ENCODE data around the gene CALHM2. TPM values are rescaled to one million over a fixed set of nuclear protein-coding genes. Genes with fewer than 3 reads are reported as not detected.

CALHM2 gene
- total RNA-seq, 1 experiment from 2014 or later: 1.9 TPM

DNA sequence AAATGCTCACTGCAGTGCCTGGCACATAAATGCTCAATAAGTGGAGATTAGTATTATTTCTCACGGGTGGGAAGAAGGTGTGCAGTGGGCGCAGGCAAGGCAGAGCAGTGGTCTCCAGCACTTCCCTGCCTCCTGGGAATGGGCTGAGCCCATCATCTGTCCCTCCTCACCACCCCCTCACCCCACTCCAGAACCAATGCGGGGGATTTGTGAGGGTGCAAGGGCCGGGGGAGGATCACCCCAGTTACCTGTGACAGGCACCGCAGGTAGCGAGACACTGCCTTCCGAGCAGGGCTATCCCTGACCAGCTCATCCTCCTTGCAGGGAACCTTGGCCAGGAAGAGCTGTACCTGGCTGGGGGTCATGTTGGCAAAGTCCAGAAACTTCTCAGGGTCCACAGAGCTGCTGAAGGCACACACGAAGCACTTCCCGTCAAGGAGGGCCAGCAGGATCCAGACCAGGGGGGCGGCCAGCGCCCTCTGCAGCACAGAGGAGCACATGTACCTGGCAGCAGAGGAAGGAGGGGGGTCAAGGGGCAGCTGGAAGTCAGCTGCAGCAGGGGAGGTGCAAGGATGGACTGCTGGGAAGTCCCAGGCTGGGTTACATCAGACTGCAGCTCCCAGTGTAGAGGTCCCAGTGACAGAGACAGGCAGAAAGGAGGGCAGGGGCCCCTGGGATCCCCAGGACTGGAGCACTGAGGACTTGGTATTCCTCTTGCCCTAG is 24.0 kb upstream of the CALHM2 start:
- H3K9me3 Mint-ChIP-seq: no peaks in the 10 kb centered on the region
- ChIA-PET CTCF (interaction anchor here (0.5 to 3.1 kb wide), 24 partner anchors 9 to 1157 kb away, joined by 3 to 49 read pairs (median 4); partner anchors contain the start of genes CALHM1, CALHM2 and NEURL1), POLR2A (interaction anchor here (0.8 to 1.1 kb wide), 2 partner anchors 18 to 24 kb away, joined by 3 to 4 read pairs; partner anchors contain the start of gene CALHM2)
- H3K36me3 Mint-ChIP-seq: no peaks in the 10 kb centered on the region
- H3K27ac Mint-ChIP-seq: no peak overlapping the region
- peaks cover 13% of the 10 kb centered on the region for H3K4me1 Mint-ChIP-seq
- ATAC-seq (peak; percentile 93), DNase-seq (ENCODE audit: low spot score) (peak; percentile 73)
- H3K4me3 Mint-ChIP-seq: no peak overlapping the region
- H3K27me3 Mint-ChIP-seq (ENCODE audit: low read depth): no peaks in the 10 kb centered on the region
- TF ChIP-seq, protein P1, sequence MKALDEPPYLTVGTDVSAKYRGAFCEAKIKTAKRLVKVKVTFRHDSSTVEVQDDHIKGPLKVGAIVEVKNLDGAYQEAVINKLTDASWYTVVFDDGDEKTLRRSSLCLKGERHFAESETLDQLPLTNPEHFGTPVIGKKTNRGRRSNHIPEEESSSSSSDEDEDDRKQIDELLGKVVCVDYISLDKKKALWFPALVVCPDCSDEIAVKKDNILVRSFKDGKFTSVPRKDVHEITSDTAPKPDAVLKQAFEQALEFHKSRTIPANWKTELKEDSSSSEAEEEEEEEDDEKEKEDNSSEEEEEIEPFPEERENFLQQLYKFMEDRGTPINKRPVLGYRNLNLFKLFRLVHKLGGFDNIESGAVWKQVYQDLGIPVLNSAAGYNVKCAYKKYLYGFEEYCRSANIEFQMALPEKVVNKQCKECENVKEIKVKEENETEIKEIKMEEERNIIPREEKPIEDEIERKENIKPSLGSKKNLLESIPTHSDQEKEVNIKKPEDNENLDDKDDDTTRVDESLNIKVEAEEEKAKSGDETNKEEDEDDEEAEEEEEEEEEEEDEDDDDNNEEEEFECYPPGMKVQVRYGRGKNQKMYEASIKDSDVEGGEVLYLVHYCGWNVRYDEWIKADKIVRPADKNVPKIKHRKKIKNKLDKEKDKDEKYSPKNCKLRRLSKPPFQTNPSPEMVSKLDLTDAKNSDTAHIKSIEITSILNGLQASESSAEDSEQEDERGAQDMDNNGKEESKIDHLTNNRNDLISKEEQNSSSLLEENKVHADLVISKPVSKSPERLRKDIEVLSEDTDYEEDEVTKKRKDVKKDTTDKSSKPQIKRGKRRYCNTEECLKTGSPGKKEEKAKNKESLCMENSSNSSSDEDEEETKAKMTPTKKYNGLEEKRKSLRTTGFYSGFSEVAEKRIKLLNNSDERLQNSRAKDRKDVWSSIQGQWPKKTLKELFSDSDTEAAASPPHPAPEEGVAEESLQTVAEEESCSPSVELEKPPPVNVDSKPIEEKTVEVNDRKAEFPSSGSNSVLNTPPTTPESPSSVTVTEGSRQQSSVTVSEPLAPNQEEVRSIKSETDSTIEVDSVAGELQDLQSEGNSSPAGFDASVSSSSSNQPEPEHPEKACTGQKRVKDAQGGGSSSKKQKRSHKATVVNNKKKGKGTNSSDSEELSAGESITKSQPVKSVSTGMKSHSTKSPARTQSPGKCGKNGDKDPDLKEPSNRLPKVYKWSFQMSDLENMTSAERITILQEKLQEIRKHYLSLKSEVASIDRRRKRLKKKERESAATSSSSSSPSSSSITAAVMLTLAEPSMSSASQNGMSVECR (CRISPR knock-in tag; IDR thresholded peaks at IDR 0.05; ENCODE audit: borderline replicate concordance): no peak
- TF ChIP-seq TEAD4 (CRISPR knock-in tag; IDR thresholded peaks at IDR 0.05) (no peak), GABPB1 (CRISPR knock-in tag; IDR thresholded peaks at IDR 0.05) (peak; percentile 78), ZBTB21 (CRISPR knock-in tag; IDR thresholded peaks at IDR 0.05; ENCODE audit: borderline replicate concordance) (peak; percentile 29; the same call in 1 of the 2 replicates), SMAD3 (CRISPR knock-in tag; IDR thresholded peaks at IDR 0.05; ENCODE audit: borderline replicate concordance) (no peak), ZNF423 (CRISPR knock-in tag; IDR thresholded peaks at IDR 0.05) (peak; percentile 78), GRHL2 (CRISPR knock-in tag; IDR thresholded peaks at IDR 0.05; ENCODE audit: insufficient replicate concordance, severe bottlenecking) (no peak), MYBL2 (CRISPR knock-in tag; IDR thresholded peaks at IDR 0.05) (no peak), RELA (CRISPR knock-in tag; IDR thresholded peaks at IDR 0.05; ENCODE audit: borderline replicate concordance) (no peak), JUN (CRISPR knock-in tag; IDR thresholded peaks at IDR 0.05) (no peak)
- TF ChIP-seq, protein P2, sequence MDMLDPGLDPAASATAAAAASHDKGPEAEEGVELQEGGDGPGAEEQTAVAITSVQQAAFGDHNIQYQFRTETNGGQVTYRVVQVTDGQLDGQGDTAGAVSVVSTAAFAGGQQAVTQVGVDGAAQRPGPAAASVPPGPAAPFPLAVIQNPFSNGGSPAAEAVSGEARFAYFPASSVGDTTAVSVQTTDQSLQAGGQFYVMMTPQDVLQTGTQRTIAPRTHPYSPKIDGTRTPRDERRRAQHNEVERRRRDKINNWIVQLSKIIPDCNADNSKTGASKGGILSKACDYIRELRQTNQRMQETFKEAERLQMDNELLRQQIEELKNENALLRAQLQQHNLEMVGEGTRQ (CRISPR knock-in tag; IDR thresholded peaks at IDR 0.05): 0 out of 2 replicates have a peak, but pooled peaks have one; percentile 25
- TF ChIP-seq, protein P3, sequence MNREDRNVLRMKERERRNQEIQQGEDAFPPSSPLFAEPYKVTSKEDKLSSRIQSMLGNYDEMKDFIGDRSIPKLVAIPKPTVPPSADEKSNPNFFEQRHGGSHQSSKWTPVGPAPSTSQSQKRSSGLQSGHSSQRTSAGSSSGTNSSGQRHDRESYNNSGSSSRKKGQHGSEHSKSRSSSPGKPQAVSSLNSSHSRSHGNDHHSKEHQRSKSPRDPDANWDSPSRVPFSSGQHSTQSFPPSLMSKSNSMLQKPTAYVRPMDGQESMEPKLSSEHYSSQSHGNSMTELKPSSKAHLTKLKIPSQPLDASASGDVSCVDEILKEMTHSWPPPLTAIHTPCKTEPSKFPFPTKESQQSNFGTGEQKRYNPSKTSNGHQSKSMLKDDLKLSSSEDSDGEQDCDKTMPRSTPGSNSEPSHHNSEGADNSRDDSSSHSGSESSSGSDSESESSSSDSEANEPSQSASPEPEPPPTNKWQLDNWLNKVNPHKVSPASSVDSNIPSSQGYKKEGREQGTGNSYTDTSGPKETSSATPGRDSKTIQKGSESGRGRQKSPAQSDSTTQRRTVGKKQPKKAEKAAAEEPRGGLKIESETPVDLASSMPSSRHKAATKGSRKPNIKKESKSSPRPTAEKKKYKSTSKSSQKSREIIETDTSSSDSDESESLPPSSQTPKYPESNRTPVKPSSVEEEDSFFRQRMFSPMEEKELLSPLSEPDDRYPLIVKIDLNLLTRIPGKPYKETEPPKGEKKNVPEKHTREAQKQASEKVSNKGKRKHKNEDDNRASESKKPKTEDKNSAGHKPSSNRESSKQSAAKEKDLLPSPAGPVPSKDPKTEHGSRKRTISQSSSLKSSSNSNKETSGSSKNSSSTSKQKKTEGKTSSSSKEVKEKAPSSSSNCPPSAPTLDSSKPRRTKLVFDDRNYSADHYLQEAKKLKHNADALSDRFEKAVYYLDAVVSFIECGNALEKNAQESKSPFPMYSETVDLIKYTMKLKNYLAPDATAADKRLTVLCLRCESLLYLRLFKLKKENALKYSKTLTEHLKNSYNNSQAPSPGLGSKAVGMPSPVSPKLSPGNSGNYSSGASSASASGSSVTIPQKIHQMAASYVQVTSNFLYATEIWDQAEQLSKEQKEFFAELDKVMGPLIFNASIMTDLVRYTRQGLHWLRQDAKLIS (CRISPR knock-in tag; IDR thresholded peaks at IDR 0.05; ENCODE audit: borderline replicate concordance): no peak
- TF ChIP-seq, protein P4, sequence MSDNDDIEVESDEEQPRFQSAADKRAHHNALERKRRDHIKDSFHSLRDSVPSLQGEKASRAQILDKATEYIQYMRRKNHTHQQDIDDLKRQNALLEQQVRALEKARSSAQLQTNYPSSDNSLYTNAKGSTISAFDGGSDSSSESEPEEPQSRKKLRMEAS (CRISPR knock-in tag; IDR thresholded peaks at IDR 0.05): peak; percentile 73; the same call in 1 of the 2 replicates
- TF ChIP-seq, protein P5, sequence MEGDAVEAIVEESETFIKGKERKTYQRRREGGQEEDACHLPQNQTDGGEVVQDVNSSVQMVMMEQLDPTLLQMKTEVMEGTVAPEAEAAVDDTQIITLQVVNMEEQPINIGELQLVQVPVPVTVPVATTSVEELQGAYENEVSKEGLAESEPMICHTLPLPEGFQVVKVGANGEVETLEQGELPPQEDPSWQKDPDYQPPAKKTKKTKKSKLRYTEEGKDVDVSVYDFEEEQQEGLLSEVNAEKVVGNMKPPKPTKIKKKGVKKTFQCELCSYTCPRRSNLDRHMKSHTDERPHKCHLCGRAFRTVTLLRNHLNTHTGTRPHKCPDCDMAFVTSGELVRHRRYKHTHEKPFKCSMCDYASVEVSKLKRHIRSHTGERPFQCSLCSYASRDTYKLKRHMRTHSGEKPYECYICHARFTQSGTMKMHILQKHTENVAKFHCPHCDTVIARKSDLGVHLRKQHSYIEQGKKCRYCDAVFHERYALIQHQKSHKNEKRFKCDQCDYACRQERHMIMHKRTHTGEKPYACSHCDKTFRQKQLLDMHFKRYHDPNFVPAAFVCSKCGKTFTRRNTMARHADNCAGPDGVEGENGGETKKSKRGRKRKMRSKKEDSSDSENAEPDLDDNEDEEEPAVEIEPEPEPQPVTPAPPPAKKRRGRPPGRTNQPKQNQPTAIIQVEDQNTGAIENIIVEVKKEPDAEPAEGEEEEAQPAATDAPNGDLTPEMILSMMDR (IDR thresholded peaks at IDR 0.05): 0 out of 2 replicates have a peak, but pooled peaks have one; percentile 27
- TF ChIP-seq, protein P6, sequence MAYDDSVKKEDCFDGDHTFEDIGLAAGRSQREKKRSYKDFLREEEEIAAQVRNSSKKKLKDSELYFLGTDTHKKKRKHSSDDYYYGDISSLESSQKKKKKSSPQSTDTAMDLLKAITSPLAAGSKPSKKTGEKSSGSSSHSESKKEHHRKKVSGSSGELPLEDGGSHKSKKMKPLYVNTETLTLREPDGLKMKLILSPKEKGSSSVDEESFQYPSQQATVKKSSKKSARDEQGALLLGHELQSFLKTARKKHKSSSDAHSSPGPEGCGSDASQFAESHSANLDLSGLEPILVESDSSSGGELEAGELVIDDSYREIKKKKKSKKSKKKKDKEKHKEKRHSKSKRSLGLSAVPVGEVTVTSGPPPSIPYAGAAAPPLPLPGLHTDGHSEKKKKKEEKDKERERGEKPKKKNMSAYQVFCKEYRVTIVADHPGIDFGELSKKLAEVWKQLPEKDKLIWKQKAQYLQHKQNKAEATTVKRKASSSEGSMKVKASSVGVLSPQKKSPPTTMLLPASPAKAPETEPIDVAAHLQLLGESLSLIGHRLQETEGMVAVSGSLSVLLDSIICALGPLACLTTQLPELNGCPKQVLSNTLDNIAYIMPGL (CRISPR knock-in tag; IDR thresholded peaks at IDR 0.05): 0 out of 2 replicates have a peak, but pooled peaks have one; percentile 25
